Choroid plexus epithelial cell (primary cell): ENCODE data around the gene LARGE2.

ENCODE experiments used
- DNase-seq: peaks from one replicate; pipeline ENCODE4 v3.0.0-alpha.2; 2010; ENCODE audit warnings: low read depth
- H3K4me3 ChIP-seq: 2 replicates; pipeline ENCODE4 v1.5.1; 2011; ENCODE audit warnings: low read depth, mild to moderate bottlenecking, control low read depth, low read length, moderate library complexity
- TF ChIP-seq, protein P1 (sequence below): conservative IDR thresholded peaks from 2 replicates; pipeline ENCODE4 v1.5.1; 2011; ENCODE audit warnings: low read depth, mild to moderate bottlenecking, control low read depth, inconsistent platforms, low read length, moderate library complexity

The LARGE2 gene

DNA sequence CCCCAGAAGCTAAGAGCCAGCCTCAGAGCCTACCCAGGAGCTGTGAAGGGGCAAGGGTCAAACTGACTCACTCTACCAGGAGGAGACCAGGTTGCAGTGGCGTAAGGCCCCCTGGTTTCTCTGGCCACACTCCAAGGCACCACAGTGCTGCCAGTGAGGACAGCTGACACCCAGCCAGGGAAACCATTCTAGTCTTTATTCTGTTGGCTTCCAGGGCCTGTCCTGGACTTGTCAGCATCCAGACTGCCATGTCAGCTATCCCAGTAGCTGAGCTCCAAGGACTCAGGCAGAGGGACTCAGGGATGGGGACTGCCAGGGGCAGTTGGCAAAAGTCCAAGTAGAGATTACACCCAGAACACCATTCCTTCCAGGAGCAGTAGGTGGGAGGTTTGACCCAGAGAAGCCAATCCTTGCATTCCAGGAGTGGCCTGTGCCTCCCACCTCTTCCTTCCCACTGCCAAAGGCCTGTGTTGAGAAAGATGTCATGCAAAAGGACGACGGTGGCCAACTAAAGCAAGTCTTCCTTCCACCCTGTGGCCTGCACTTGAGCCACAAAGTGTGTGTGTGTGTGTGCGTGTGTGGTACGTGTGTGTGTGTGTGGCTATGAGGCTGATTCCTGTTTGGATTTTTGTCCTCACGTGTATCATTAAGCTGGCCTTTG is 40.6 kb upstream of the LARGE2 start:
- DNase-seq, result peak; percentile 64
- no peak overlapping the region for H3K4me3 ChIP-seq
- TF ChIP-seq, protein P1, sequence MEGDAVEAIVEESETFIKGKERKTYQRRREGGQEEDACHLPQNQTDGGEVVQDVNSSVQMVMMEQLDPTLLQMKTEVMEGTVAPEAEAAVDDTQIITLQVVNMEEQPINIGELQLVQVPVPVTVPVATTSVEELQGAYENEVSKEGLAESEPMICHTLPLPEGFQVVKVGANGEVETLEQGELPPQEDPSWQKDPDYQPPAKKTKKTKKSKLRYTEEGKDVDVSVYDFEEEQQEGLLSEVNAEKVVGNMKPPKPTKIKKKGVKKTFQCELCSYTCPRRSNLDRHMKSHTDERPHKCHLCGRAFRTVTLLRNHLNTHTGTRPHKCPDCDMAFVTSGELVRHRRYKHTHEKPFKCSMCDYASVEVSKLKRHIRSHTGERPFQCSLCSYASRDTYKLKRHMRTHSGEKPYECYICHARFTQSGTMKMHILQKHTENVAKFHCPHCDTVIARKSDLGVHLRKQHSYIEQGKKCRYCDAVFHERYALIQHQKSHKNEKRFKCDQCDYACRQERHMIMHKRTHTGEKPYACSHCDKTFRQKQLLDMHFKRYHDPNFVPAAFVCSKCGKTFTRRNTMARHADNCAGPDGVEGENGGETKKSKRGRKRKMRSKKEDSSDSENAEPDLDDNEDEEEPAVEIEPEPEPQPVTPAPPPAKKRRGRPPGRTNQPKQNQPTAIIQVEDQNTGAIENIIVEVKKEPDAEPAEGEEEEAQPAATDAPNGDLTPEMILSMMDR, result no peak

DNA sequence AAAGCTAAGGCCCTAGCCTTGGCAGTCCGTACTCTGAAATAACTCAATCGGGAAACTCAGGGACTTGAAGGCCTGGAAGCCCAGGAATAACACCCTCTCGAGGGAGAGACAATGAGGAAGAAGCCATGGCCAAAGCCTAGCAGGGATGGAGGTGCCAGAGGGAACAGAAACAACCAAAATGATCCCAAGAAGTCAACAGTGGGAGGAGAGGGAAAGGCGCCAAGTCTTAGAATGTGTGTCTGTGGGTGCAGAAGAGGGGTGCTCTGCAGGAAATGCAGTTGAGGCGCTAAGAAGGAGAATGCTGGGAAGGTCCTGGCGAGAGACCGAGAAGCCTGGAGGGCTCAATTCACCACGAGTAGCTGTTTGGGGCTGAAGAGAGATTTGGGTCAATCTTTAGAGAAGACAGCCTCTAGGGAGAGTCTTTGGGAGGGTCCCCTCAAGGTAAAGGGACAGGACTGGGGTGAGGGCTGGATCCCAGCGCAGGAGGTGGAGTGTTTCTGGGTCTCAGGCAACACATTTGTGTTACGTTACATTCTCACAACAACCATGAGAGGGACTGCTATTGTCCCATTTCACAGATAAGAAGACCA is 37.8 kb upstream of the LARGE2 start:
- TF ChIP-seq, protein P1, result no peak
- DNase-seq, result no peak
- H3K4me3 ChIP-seq, result no peak overlapping the region

DNA sequence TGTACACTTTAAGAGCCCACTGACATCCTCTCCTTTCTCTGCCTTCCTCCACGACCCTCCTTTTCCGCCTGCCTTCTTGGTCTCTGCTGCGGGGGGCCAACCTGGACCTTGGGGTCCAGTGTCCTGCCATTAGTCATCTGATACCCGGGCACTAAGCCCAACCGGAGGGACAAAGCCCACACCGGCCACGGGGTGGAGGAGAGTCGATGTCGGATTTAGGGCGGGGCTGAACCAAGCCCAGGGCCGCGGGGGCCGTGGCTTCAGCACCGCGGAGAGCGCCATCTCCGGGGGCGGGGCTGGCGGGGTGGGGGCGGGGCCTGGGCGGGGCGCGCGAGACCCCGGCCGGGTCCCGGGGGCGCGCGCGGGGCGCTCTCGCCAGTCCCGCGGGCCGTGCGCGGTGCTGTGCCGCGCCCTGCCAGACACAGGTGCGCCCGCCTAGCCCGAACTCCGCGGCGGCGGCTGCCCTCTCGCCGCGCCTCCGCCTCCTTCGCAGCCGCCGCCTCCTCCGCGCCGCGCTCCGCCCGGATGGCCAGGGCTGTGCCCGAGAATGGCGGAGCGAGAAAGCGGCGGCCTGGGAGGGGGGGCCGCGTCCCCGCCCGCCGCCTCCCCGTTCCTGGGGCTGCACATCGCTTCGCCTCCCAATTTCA is 37.1 kb upstream of the LARGE2 start, which contains the start of gene MAPK8IP1:
Gene MAPK8IP1 (plus strand): TSS at position 378 of the 647 bp plus-strand sequence. CDS start 170 bp downstream, at position 548.
- DNase-seq, result peak; percentile 17
- TF ChIP-seq, protein P1, result no peak
- H3K4me3 ChIP-seq, result peak within 1 kb of the TSS; percentile 43

DNA sequence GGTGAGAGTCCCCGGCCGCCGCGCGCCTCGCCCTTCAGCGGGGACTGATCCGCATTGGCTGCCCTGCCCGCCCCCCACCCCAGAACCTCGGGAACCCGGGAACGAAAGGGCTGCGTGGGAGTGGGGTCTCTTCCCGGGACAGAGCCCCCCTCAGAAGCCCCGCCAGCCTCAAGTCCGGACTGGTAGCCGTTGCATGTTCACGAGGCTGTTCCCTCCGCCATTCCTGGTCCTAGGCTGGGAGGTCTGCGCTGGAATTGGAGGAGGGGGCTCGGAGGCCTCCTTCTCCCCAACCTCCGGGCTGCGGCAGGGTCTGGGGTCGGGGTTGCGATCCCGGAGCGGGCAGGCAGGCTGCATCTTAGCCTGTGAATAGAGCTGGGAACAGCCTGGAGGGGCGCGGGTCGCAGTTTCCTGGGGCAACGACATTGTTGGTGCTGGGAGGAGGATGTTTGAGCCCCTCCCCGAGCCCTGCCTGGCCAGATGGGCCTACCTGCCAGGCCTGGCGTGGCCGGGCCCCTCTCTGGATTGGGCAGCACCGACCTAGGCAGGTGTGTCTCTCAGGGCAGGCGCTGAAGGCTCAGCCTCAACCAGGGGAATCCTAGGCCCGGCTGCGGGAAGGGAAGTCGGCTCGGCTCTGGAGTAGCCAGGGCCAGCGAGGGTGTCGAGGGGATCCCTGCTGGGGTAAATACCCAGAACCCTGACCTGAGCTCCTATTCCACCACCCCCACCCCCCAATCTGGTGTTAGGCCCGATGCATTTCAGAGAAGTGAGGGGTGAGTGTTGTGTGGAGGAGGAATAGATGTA is 36.3 kb upstream of the LARGE2 start:
- peak overlapping the region; percentile 43 for H3K4me3 ChIP-seq
- DNase-seq, result no peak
- TF ChIP-seq, protein P1, result no peak

DNA sequence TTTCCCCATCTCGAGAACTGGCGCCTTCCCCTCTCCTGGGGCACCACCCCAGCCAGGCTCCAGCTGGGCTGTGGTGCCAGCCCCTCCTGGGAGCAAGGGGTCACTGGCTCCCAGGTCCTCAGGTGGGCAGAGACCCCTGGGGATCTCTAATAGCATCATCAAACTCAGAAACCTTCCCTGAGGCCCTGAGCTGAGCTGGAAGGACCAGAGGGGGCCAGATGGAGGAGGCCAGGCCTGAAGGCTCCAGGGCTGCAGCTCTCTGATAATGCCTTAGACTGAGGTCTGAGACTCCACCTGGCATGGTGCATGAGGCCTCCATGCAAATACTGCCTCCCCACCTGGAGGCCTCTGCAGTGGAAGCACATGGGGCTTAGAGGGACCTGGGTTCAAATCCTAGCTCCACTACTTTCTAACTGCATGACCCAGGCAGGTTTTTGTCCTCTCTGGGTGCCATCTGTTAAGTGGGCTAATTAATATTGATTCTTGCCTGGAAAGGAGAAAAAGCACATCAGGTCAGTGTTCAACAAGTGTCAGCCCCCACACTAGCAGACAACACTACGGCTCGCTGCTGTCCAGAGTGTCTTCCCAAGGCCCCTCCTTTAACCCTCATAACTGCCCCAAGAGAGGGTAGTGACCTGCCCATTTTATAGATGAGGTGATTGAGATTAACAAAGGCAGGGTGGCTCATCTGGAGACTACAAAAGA is 35.5 kb upstream of the LARGE2 start:
- TF ChIP-seq, protein P1, result no peak
- H3K4me3 ChIP-seq, result no peak overlapping the region

DNA sequence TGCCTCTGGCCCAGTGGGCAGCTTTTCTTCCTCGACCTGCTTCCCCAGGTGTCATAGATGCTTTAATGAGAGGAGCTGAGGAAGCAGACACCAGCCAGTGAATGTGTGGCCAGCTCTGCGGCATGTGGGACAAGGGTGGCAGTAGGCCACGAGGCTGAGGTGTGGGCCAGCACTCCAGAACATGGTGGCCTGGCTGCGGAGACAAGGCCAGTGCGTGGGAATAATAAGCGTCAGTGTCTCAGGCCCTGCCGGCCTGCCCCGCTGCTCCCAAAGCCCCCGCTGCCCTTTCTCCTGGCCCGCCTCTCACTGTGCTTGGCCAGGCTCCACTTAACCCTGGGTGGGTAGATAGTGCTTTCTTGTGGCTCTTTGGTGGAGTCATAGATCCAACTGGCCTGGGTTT is 34.9 kb upstream of the LARGE2 start:
- no peak for DNase-seq
- TF ChIP-seq, protein P1, result no peak
- H3K4me3 ChIP-seq, result no peak overlapping the region

More for the DNA sequence above, 35.5 kb upstream of the LARGE2 start:
- DNase-seq, result no peak
